ENCODE measurements around the gene PFKM. TPM values are rescaled to one million over a fixed set of nuclear protein-coding genes. Genes with fewer than 3 reads are reported as not detected.

PFKM gene
- total and polyA plus RNA-seq, 9 of the 15 experiments (the other 6 are each of a cell fraction or from before 2014, with no cell fraction given), result 16.5 to 39.9 (median 31.7) TPM

- FAIRE-seq, result no peak
- no peaks in the 10 kb centered on the region for H3K9me1 ChIP-seq (ENCODE audit: control insufficient read depth, insufficient read depth, low read length)
- H3K36me3 ChIP-seq (ENCODE audit: control insufficient read depth, insufficient read depth, low read length), result peaks cover 79% of the 10 kb centered on the region
- ChIA-PET CTCF (ENCODE audit: low intra/inter-chr PET ratio) (no interaction called here), POLR2A (no interaction called here)
- no peak overlapping the region for H2AFZ ChIP-seq (ENCODE audit: low read depth, low read length)
- peaks cover 5 to 9% of the 10 kb centered on the region in 2 experiments; a peak in 2 of 5 replicates for H3K4me1 ChIP-seq (replicated peaks in 1 of 2; ENCODE audit: control insufficient read depth in 2 of 2, insufficient read depth in 2 of 2, low read length in 2 of 2)
- no peaks in the 10 kb centered on the region for H4K20me1 ChIP-seq (replicated peaks; ENCODE audit: control insufficient read depth, insufficient read depth, low read length)
- H3K79me2 ChIP-seq (ENCODE audit: control insufficient read depth, insufficient read depth, low read length), result no peaks in the 10 kb centered on the region
- no peaks in the 10 kb centered on the region for H3K9me3 ChIP-seq (replicated peaks; ENCODE audit: control insufficient read depth, insufficient read depth, low read depth, low read length)
- intact Hi-C loops (cut with micrococcal nuclease), result no loop called here
- no peak for ATAC-seq
- no peak overlapping the region for H3K9ac ChIP-seq (ENCODE audit: insufficient read depth in 1 of 2, low read depth in 2 of 2, low read length in 2 of 2)
- BruUV-seq (replicated peaks), result no TSS peak
- no peak for DNase-seq (ENCODE audit: extremely low read depth in 1 of 4, low spot score in 3 of 4)
- no peak overlapping the region for H3K4me3 ChIP-seq
- no peak overlapping the region for H3K27ac ChIP-seq (ENCODE audit: extremely low read depth, low read depth, low read length)
- no peak overlapping the region for H3K4me2 ChIP-seq (ENCODE audit: insufficient read depth, low read length)
- H3K27me3 ChIP-seq (ENCODE audit: control insufficient read depth in 2 of 2, insufficient read depth in 2 of 2, low read length in 2 of 2), result no peaks in the 10 kb centered on the region
- in situ Hi-C loops (cut with MboI), result no loop called here
- 94% methylated on average over 4 of the region's 4 CpGs for WGBS (ENCODE audit: insufficient coverage, low coverage, missing lambda C conversion rate)
- TF ChIP-seq FOXK1 (CRISPR knock-in tag; IDR thresholded peaks at IDR 0.05; ENCODE audit: borderline replicate concordance) (no peak), KAT2B (IDR thresholded peaks at IDR 0.05; ENCODE audit: low read depth, low read length) (no peak), ELF4 (CRISPR knock-in tag; IDR thresholded peaks at IDR 0.05) (no peak), ZNF140 (CRISPR knock-in tag; IDR thresholded peaks at IDR 0.05) (no peak), RFX5 (IDR thresholded peaks at IDR 0.05; ENCODE audit: low read depth, low read length) (no peak), TRIM25 (IDR thresholded peaks at IDR 0.05; ENCODE audit: borderline replicate concordance) (no peak), NR2F6 (CRISPR knock-in tag; IDR thresholded peaks at IDR 0.05) (no peak), YBX1 (IDR thresholded peaks at IDR 0.05) (no peak), ZNF124 (CRISPR knock-in tag; IDR thresholded peaks at IDR 0.05) (no peak), RAD21 (CRISPR knock-in tag; conservative IDR thresholded peaks at IDR 0.05 in 1 of 2, IDR thresholded peaks at IDR 0.05 in 1 of 2) (no peak), ARHGAP35 (IDR thresholded peaks at IDR 0.05; ENCODE audit: partially characterized antibody) (no peak)
Observed at GRCh38 chr12:48070731-48071130, 48.4 kb upstream of the PFKM start.
